NCI-H526 (cell line): Measurements from ENCODE around the gene TIMM23B.
"Not testable (repeated sequence)": the region's sequence is repeated elsewhere in the genome, so short reads cannot be mapped to it uniquely, and the experiment has no call there.

ENCODE experiments used
- DNase-seq, 2 experiments: peaks; one replicate each; lab custom pipeline; 2025; lab: John Stamatoyannopoulos, UW

TIMM23B gene

DNA sequence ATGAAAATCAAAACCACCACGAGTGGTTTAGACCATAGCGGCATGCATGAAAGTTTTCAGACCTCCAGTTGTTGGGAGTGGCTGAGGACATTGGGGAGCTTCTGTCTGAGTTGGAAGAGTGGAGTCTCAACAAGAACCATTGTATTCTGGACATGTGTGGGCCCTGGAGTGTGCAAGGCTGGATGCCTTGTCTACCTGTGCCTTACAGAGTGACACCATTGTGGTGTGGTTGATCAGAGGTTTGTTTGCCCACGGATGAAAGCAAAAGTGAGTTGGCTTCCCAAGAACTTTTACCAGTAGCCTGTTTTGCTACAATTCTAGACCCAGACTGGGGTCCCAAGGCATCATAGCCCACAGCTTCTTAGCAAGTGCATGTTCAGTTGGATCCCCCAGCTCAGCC is 35.9 kb downstream of the TIMM23B start:
- not testable (repeated sequence) for DNase-seq

GRCh38 chr10:49987207-49987606 is 45.4 kb downstream of the TIMM23B start:
- not testable (repeated sequence) for DNase-seq

DNA sequence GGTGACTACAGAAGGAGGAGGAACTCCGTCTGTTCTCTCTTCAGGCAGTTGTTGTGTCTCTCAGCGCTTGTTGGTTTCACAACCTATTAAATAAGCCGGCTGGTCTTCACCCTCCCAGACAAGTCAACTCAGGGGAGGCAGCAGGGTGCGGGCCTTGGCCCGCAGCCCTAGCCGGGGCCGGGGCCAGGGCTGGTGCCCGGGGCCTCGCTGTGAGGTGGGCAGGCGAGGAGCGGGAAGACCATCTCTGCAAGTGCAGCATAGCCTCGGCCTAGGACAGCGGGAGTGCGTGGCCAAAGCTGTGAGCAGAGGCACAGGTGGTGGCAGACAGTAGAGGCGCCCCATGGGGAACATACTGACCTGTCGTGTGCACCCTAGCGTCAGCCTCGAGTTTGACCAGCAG is 46.5 kb downstream of the TIMM23B start, which contains the start of gene AGAP6:
AGAP6 (plus strand) TSS at position 31 of the 400 bp plus-strand sequence; CDS start at position 341, 310 bp downstream.
- DNase-seq, result not testable (repeated sequence)

- DNase-seq, result not testable (repeated sequence)
Observed at GRCh38 chr10:49995321-49995720, 53.5 kb downstream of the TIMM23B start.

GRCh38 chr10:50014024-50014423 is 72.2 kb downstream of the TIMM23B start:
- not testable (repeated sequence) for DNase-seq

GRCh38 chr10:50015596-50016220 is 73.9 kb downstream of the TIMM23B start:
- not testable (repeated sequence) for DNase-seq

GRCh38 chr10:50016926-50017325 is 75.1 kb downstream of the TIMM23B start:
- not testable (repeated sequence) for DNase-seq

DNA sequence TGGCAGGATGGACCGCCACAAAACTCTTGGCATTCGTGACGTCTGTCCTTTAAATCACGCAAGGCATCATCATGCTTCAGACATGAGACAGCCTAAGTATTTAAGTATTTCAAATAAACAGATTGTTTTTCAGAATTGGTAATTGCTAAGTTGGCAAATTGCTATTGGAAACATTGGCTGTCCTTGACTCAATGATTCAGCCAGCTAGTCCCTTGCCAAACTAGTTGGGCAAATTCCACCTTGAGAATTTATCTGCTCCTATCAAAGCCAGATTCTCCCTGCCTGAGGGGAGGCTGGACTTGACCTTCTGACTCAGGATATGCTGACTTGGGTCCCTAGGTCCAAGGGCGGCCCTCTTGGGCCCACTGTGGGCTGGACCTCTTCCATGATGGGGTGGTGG is 75.8 kb downstream of the TIMM23B start:
- not testable (repeated sequence) for DNase-seq

DNA sequence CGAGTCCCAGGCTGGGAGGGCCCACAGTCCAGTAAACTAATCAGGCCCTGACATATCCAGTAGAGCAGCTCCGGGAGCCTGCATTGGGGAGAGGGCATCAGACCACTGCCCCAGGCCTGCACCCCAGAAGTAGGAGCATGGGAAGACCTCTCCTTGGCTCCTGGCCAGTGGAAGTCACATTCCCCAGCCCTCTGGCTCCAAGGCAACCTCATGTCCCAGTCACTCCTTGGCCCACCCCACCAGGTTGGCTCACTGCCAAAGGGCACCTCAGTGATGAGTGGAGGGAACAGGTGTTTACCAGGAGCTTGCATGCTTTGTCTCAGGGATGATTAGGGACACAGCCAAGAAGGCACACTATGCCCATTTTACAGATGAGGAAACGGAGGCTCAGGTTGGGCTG is 77.4 kb downstream of the TIMM23B start:
- DNase-seq, result not testable (repeated sequence)

DNA sequence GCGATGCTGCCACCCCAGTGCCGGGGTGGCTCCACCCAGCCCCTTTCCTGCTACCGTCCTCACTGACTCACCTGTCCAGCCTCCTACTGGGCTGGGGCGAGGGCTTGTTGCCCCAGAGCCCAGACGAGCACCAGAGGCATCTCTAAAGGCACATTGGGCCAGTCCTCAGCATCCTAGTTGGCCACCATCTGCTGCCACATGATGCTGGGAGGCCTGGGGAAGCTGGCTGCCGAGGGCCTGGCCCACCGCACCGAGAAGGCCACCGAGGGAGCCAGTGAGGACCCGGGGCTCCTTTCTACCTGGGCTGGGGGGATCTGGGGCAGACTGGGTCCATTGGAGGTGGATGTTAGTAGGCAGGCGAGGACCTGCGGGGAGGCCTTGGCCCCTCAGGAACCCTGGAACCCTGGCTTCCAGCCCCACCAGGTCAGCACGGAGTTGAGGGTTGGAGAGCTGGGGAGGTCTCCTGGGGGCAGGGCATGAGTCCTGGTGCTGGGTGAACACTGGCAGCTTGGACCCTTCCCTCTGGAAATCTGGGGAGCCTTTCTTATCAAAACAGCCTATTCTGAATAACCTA is 78.7 kb downstream of the TIMM23B start:
- not testable (repeated sequence) for DNase-seq

DNA sequence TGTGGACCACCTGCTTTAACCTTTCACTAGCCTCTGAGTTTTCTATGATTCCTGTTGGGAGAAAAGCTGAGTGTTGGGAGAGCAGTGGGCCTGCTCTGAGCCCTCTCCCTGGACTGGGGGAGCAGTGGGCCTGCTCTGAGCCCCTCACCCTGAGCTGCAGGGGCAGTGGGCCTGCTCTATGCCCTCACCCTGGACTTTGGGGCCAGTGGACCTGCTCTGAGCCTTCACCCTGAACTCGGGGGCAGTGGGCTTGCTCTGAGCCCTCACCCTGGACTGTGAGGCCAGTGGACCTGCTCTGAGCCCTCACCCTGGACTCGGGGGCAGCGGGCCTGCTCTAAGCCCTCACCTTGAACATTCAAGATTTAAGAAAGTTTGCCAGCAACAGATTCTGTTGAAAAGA is 79.8 kb downstream of the TIMM23B start:
- DNase-seq, result no peak
